Left kidney (tissue), 2 donors: ENCODE data around the gene GADD45A. TPM values are rescaled to one million over a fixed set of nuclear protein-coding genes. Genes with fewer than 3 reads are reported as not detected.
"Not testable (repeated sequence)": the region's sequence is repeated elsewhere in the genome, so short reads cannot be mapped to it uniquely, and the experiment has no call there.

Experiments used
- DNase-seq: peaks from one replicate; pipeline ENCODE4 v3.0.0-alpha.2; 2013
- polyA plus RNA-seq: library from polyadenylated mRNA; unstranded; fragments of 120-200 nt; gene quantifications from one replicate; pipeline ENCODE4 v1.2.1, GENCODE V29; 2013; ENCODE audit not compliant: insufficient read length

The GADD45A gene
- polyA plus RNA-seq, 1 donor, result 113 TPM

GRCh38 chr1:67719329-67720196 lies 34.6 kb downstream of the GADD45A start:
- no peak for DNase-seq

- no peak for DNase-seq
Measured at GRCh38 chr1:67721112-67721511, 36.1 kb downstream of the GADD45A start.

- DNase-seq, result no peak
Measured at GRCh38 chr1:67721650-67722291, 36.8 kb downstream of the GADD45A start.

DNA sequence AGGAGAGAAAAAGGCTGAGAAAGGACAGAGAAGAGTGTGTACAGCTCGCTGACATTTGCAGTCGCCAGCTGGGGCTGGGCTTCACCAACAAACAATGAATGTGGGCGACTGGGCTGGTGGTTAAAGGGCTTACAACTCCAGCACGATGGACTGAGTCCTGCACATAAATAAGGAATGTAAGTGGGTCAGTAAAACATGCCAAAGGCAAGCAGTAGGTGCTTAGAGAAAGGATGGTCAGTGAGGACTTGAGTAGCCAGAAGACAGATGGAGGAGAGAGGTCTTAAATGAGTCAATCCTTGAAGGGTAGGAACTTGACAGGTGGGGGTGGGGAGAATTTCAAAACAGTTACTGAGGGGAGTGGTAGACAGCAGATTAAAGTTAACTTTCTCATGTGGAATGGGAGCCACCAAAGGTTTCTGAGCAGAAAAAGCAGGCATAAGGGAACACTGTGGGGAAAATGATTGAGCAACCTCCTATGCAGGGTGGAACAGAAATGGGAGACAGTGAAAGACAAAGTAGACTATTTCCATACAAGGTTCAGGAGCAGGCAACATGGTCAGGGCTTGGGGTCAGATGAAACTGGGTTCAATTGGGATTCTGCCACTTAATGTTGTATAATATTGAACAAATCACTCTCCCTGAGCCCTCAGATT lies 37.4 kb downstream of the GADD45A start:
- DNase-seq, result no peak

DNA sequence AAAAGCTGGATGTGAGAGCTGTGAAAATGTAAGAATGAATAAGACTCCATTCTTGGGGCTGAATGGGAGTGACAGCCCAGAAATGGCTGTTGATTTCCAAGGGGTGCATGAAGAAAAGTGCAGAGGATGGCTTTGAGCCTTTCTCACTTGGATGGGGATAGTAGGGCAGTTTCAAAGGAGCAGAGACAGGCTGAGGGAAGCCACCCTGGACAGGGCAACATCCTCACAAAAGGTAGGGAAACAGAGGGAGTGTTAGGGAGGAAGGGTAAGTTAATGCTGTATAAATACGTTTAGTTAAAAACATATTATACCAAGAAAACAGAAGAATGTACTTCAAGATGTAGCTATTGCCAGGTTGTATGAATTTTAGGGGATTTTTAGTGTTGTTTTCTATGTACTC lies 38.1 kb downstream of the GADD45A start:
- DNase-seq, result no peak

- no peak for DNase-seq
Measured at GRCh38 chr1:67723620-67724019, 38.6 kb downstream of the GADD45A start.

- DNase-seq, result no peak
Measured at GRCh38 chr1:67724928-67725560, 40.0 kb downstream of the GADD45A start.

DNA sequence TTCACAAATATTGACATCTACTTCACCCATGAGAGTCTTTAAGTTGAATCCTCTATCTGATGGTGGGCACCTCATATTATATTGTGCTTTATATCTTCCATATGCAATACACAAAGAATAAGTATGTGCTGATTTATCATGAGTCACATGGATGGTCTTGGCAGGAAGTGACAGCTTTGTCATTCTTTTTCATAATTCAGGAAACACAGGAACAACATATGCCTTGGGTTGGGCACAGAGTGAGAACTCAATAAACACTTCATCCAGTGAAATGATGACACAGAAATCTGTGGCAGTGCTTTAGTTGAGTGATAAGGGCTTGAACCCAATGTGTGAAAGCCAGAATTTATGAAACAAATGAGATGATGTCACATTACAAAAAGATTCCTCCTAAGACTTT lies 41.2 kb downstream of the GADD45A start:
- no peak for DNase-seq

- DNase-seq, result no peak
Measured at GRCh38 chr1:67729872-67730271, 44.9 kb downstream of the GADD45A start.

- not testable (repeated sequence) for DNase-seq
Measured at GRCh38 chr1:67730312-67730711, 45.3 kb downstream of the GADD45A start.

DNA sequence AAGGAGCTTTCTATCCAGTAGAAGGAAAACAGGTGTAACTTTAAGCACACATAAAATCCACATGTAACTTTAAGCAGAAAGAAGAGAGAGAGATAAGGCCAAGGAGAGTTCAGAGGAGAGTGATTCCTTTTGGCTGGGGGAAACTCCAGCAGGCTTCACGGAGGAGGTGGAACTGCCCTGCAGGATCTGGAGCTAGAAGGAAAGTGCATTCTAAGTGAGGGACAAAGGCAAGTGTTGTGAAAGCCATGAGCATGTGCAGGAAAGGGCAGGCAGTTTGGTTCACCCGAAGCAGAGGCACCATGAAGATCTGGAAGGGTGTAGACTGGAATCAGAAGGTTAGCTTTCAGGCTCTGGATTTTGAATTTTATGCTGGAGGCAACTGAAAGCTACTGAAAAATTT lies 46.3 kb downstream of the GADD45A start:
- DNase-seq, result no peak

DNA sequence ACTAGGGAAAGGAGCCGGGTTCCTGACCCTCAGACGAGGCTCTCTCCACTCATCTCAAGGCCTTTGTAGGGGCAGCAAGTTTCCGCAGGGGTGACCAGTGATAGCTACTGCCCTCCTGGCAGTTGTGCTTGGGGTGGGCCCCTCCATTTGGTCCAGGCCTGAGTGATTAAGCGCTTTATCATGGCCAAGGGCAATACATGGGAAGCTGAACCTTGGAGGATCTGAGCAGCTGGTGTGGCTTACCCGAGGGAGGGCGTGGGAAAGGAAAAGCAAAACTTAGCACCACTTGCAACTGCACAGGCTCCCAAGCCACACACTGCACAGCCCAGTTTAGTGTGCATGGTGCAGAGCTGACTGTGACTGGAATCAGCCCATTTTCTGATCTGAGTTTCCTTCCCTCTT lies 47.8 kb downstream of the GADD45A start:
- DNase-seq, result no peak

- no peak for DNase-seq
Measured at GRCh38 chr1:67733681-67734322, 48.8 kb downstream of the GADD45A start.

GRCh38 chr1:67734323-67734690 lies 49.3 kb downstream of the GADD45A start:
- no peak for DNase-seq

GRCh38 chr1:67735206-67735605 lies 50.2 kb downstream of the GADD45A start:
- no peak for DNase-seq

DNA sequence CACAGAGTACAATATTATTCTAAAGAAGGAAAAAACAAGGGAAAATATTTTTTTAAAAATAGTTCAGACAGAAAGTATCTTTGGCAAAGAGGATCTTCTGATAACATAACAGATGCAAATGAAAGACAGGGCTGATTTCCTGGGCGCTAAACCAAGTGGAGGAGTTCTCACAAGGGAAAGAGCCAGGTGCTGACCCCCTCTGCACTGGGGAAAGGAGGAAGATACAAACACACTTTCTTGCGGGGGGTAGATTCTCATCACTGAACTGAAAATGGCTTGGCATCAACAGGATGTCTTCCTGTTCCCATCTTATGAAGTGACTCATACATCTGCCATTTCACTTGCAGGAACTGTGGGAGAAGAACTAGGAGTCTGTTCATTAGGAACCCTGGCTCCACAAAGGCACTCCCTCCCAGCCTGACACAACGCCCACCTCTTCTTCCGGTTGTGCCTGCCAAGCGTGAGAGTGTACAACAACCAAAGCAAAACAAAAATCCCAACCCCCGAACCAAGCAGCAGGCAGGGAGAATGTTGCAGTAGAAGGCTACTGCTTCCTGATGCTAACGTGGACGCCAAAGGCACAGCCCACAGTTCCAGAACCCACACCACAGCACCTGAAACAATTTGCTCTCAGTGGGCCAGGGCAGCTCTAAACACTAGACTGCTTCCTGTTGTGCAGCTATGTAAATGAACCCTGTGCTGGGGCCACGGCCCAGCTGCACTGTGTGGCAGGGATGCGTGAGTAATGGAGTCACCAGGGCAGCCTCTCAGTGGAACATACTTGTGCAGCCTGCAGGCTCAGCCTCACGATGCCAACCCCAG lies 51.0 kb downstream of the GADD45A start:
- no peak for DNase-seq

DNA sequence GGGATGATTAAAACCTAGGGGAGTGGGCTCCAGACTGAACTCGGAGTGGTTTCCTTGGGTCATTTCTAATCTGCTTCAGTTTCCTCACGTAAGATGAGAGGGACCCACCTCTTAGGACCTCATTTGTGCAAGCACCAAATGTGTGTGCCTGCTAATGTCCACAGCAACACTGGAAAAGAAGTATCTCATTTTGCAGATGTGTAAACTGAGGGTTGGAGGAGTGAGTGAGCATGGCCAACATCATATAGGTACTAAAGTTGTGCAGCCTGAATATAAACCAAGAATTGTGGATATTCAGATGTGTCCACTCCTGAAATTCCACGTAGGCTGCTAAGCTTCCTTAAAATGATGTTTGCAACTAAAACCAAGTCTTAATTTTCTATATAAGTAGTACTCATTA lies 51.7 kb downstream of the GADD45A start:
- no peak for DNase-seq

- DNase-seq, result no peak
Measured at GRCh38 chr1:67737875-67738274, 52.9 kb downstream of the GADD45A start.
